K562 (cell line): ENCODE measurements around the gene TMEM163. TPM values are rescaled to one million over a fixed set of nuclear protein-coding genes. Genes with fewer than 3 reads are reported as not detected.

Experiments used
- ATF1 ChIP-seq, 2 experiments: fragments of 450-650 bp in 1 of 2; IDR thresholded peaks; 2 replicates each; pipeline ENCODE4 v1.6.1; 2016; ENCODE audit warnings: missing compliant biosample characterization in 1 of 2, missing genetic modification characterization in 1 of 2
- CTCFL ChIP-seq: IDR thresholded peaks from 2 replicates; pipeline ENCODE4 v1.6.1; 2011; ENCODE audit warnings: borderline replicate concordance, low read depth, mild to moderate bottlenecking, moderate library complexity, low read length; ENCODE audit not compliant: insufficient read depth, poor library complexity, severe bottlenecking
- FOXP1 ChIP-seq: sonication (generic); formaldehyde crosslinking; IDR thresholded peaks from 2 replicates; pipeline ENCODE4 v1.8.0; 2022; ENCODE audit warnings: mild to moderate bottlenecking, missing genetic modification reagents
- JUN ChIP-seq, 2 experiments: sonication (generic) in 1 of 2; formaldehyde crosslinking in 1 of 2; IDR thresholded peaks; 2 replicates each; pipeline versions ENCODE4 v1.6.1 to v1.8.0; 2012 to 2022; ENCODE audit warnings: borderline replicate concordance in 2 of 2, mild to moderate bottlenecking in 2 of 2, improper control_type of control experiment in 1 of 2, low read depth in 1 of 2, low read length in 1 of 2, missing genetic modification reagents in 1 of 2
- KAT7 ChIP-seq: sonication (generic); formaldehyde crosslinking; IDR thresholded peaks from 2 replicates; pipeline ENCODE4 v1.8.0; 2022; ENCODE audit warnings: missing genetic modification reagents, mild to moderate bottlenecking, borderline replicate concordance
- KDM1A ChIP-seq, 2 experiments: fragments of 450-650 bp; IDR thresholded peaks; 2 replicates each; pipeline ENCODE4 v1.6.1; 2016; ENCODE audit warnings: mild to moderate bottlenecking in 2 of 2
- PML ChIP-seq: IDR thresholded peaks from 2 replicates; pipeline ENCODE4 v1.6.1; 2012; ENCODE audit warnings: low read length, inconsistent platforms
- POLR3G ChIP-seq: IDR thresholded peaks from 2 replicates; pipeline ENCODE4 v1.6.1; 2011; ENCODE audit not compliant: insufficient read length, insufficient replicate concordance; ENCODE audit errors: extremely low read depth
- RCOR1 ChIP-seq, 2 experiments: IDR thresholded peaks; 2 replicates each; pipeline ENCODE4 v1.6.1; 2012; ENCODE audit warnings: low read depth in 2 of 2, low read length in 2 of 2, borderline replicate concordance in 1 of 2, improper control_type of control experiment in 1 of 2
- SIN3B ChIP-seq: fragments of 450-650 bp; IDR thresholded peaks from 2 replicates; pipeline ENCODE4 v1.6.1; 2017; ENCODE audit warnings: low read depth, mild to moderate bottlenecking, moderate library complexity
- SMARCA4 ChIP-seq: fragments of 450-650 bp; IDR thresholded peaks from 2 replicates; pipeline ENCODE4 v1.6.1; 2016
- TAL1 ChIP-seq: fragments of 450-650 bp; IDR thresholded peaks from 2 replicates; pipeline ENCODE4 v1.6.1; 2016; ENCODE audit warnings: mild to moderate bottlenecking
- TBL1XR1 ChIP-seq, 2 experiments: IDR thresholded peaks; 2 replicates each; pipeline ENCODE4 v1.6.1; 2012; ENCODE audit warnings: improper control_type of control experiment in 2 of 2, low read length in 2 of 2, mild to moderate bottlenecking in 1 of 2
- TEAD4 ChIP-seq, 2 experiments: sonication (generic) in 1 of 2; formaldehyde crosslinking in 1 of 2; IDR thresholded peaks; 2 replicates each; pipeline versions ENCODE4 v1.6.1 to v1.8.0; 2012 to 2022; ENCODE audit warnings: borderline replicate concordance in 1 of 2, inconsistent platforms in 1 of 2, low read length in 1 of 2, mild to moderate bottlenecking in 1 of 2, missing genetic modification reagents in 1 of 2
- ZBTB12 ChIP-seq: fragments of 250-450 bp; sonication (Bioruptor Pico); IDR thresholded peaks from 2 replicates; pipeline ENCODE4 v1.4.0; 2020
- ZEB2 ChIP-seq: fragments of 450-650 bp; IDR thresholded peaks from 2 replicates; pipeline ENCODE4 v1.6.1; 2016
- ZNF584 ChIP-seq: fragments of 200-800 bp; sonication (Bioruptor generic); IDR thresholded peaks from 2 replicates; pipeline ENCODE4 v1.6.1; 2016; ENCODE audit warnings: low read depth, mild to moderate bottlenecking, missing genetic modification characterization, missing compliant biosample characterization
- ZNF609 ChIP-seq: sonication (generic); formaldehyde crosslinking; IDR thresholded peaks from 2 replicates; pipeline ENCODE4 v1.8.1; 2023; ENCODE audit warnings: missing genetic modification reagents, mild to moderate bottlenecking, borderline replicate concordance
- polyA plus RNA-seq, 8 experiments: library from polyadenylated mRNA; depleted of rRNA in 4 of 8; stranded (reverse) in 5 of 8; unstranded in 3 of 8; fragments of >200 nt; fragmentation: Nextera tagmentation in 2 of 8; fragmentation: Illumina TruSeq in 1 of 8; extraction: Ambion mirVana in 2 of 8; extraction: Trizol in 1 of 8; gene quantifications; 2 replicates each; pipeline versions ENCODE4 v1.2.1 to v1.2.3, GENCODE V29; 2011 to 2014; ENCODE audit warnings: inconsistent platforms in 1 of 8, missing spikeins in 1 of 8
- total RNA-seq, 7 experiments: library from RNA; depleted of rRNA in 6 of 7; stranded (reverse); fragments of >200 nt in 6 of 7; fragmentation: Illumina TruSeq in 2 of 7; extraction: Trizol in 2 of 7; gene quantifications; 2 replicates each; pipeline versions ENCODE4 v1.2.1 to v1.2.3, GENCODE V29; 2011 to 2021; ENCODE audit warnings: low replicate concordance in 1 of 7

Gene TMEM163
- total and polyA plus RNA-seq, 9 of the 15 experiments (the other 6 are each of a cell fraction or from before 2014, with no cell fraction given) = 0.04 to 0.68 (median 0.16) TPM; not detected in 3

GRCh38 chr2:134683561-134684112 lies 35.2 kb downstream of the TMEM163 start (continued):
- TF ChIP-seq ATF1 (CRISPR knock-in tag; IDR thresholded peaks at IDR 0.05) (no peak), ATF1 (tag; IDR thresholded peaks at IDR 0.05) (peak; percentile 78), KDM1A (IDR thresholded peaks at IDR 0.05) (0 out of 4 replicates have a peak, but pooled peaks of 1 of the 2 experiments have one; percentile 15), ZNF609 (CRISPR knock-in tag) (peak; percentile 79; the same call in 1 of the 2 replicates), ZNF584 (CRISPR knock-in tag) (0 out of 2 replicates have a peak, but pooled peaks have one; percentile 34), TAL1 (peak; percentile 48), FOXP1 (CRISPR knock-in tag) (peak; percentile 45; the same call in 1 of the 2 replicates), KAT7 (CRISPR knock-in tag) (no peak), ZBTB12 (CRISPR knock-in tag) (peak; percentile 52; the same call in 1 of the 2 replicates), CTCFL (no peak), RCOR1 (IDR thresholded peaks at IDR 0.05; ENCODE audit: borderline replicate concordance in 1 of 2, low read depth in 2 of 2, low read length in 2 of 2) (peak in 1 of 2 experiments; percentile 61; a peak in 1 of 4 replicates), PML (no peak), JUN (IDR thresholded peaks at IDR 0.05; ENCODE audit: borderline replicate concordance, low read depth, low read length) (peak; percentile 94), JUN (CRISPR knock-in tag; IDR thresholded peaks at IDR 0.05; ENCODE audit: borderline replicate concordance) (peak; percentile 55; the same call in 1 of the 2 replicates), TBL1XR1 (IDR thresholded peaks at IDR 0.05; ENCODE audit: low read length in 2 of 2) (peak in 1 of 2 experiments; percentile 13; a peak in 1 of 4 replicates), ZEB2 (peak; percentile 70; the same call in 1 of the 2 replicates), TEAD4 (IDR thresholded peaks at IDR 0.05; ENCODE audit: low read length) (peak; percentile 55; the same call in 1 of the 2 replicates), TEAD4 (CRISPR knock-in tag; IDR thresholded peaks at IDR 0.05; ENCODE audit: borderline replicate concordance) (no peak), SMARCA4 (peak; percentile 81; the same call in 1 of the 2 replicates), POLR3G (no peak), SIN3B (no peak)
